SK-N-SH treated with all-trans-retinoic acid at 6 μM for 48 hours (cell line): ENCODE measurements around the gene HMGB2.

Source experiments
- ARNTL ChIP-seq: fragments of 450-650 bp; formaldehyde crosslinking; IDR thresholded peaks from 2 replicates; pipeline ENCODE4 v1.5.0; 2020; ENCODE audit warnings: low read depth, mild to moderate bottlenecking, moderate library complexity, borderline replicate concordance
- CREB5 ChIP-seq: fragments of 250-450 bp; sonication (Bioruptor Pico); IDR thresholded peaks from 2 replicates; pipeline ENCODE4 v1.5.1; 2020; ENCODE audit warnings: low read depth, mild to moderate bottlenecking, moderate library complexity
- CSDC2 ChIP-seq: fragments of 250-450 bp; sonication (Bioruptor Pico); IDR thresholded peaks from 2 replicates; pipeline ENCODE4 v1.5.0; 2020; ENCODE audit warnings: mild to moderate bottlenecking, moderate library complexity
- CSRNP3 ChIP-seq: fragments of 250-450 bp; sonication (Bioruptor Pico); IDR thresholded peaks from 2 replicates; pipeline ENCODE4 v1.5.1; 2021; ENCODE audit warnings: mild to moderate bottlenecking, moderate library complexity
- PATZ1 ChIP-seq: fragments of 250-450 bp; sonication (Bioruptor Pico); IDR thresholded peaks from 2 replicates; pipeline ENCODE4 v1.8.0; 2020; ENCODE audit warnings: mild to moderate bottlenecking, moderate library complexity, borderline replicate concordance
- PPARA ChIP-seq: fragments of 250-450 bp; sonication (Bioruptor Pico); IDR thresholded peaks from 2 replicates; pipeline ENCODE4 v1.5.0; 2020; ENCODE audit warnings: mild to moderate bottlenecking, borderline replicate concordance
- SNAI2 ChIP-seq: fragments of 250-450 bp; sonication (Bioruptor Pico); IDR thresholded peaks from 2 replicates; pipeline ENCODE4 v1.5.0; 2020; ENCODE audit warnings: mild to moderate bottlenecking, moderate library complexity
- TCF4 ChIP-seq: fragments of 250-450 bp; sonication (Bioruptor Pico); IDR thresholded peaks from 2 replicates; pipeline ENCODE4 v1.8.0; 2021; ENCODE audit warnings: mild to moderate bottlenecking, moderate library complexity, borderline replicate concordance
- TOX ChIP-seq: fragments of 250-450 bp; sonication (Bioruptor Pico); IDR thresholded peaks from 2 replicates; pipeline ENCODE4 v1.8.0; 2021; ENCODE audit warnings: mild to moderate bottlenecking, moderate library complexity, borderline replicate concordance
- TSHZ2 ChIP-seq: fragments of 250-450 bp; sonication (Bioruptor Pico); IDR thresholded peaks from 2 replicates; pipeline ENCODE4 v1.5.0; 2020; ENCODE audit warnings: mild to moderate bottlenecking, moderate library complexity
- ZNF70 ChIP-seq: fragments of 450-650 bp; formaldehyde crosslinking; IDR thresholded peaks from 2 replicates; pipeline ENCODE4 v1.5.0; 2020; ENCODE audit warnings: mild to moderate bottlenecking, moderate library complexity

- TF ChIP-seq ARNTL (CRISPR knock-in tag): no peak
- TF ChIP-seq PATZ1 (CRISPR knock-in tag): no peak
- TF ChIP-seq CSDC2 (CRISPR knock-in tag): no peak
- TF ChIP-seq PPARA (CRISPR knock-in tag): no peak
- no peak for TF ChIP-seq CSRNP3 (CRISPR knock-in tag)
- no peak for TF ChIP-seq TOX (CRISPR knock-in tag)
- no peak for TF ChIP-seq SNAI2 (CRISPR knock-in tag)
- TF ChIP-seq TSHZ2: no peak
- TF ChIP-seq ZNF70 (CRISPR knock-in tag): no peak
- no peak for TF ChIP-seq TCF4 (CRISPR knock-in tag)
- no peak for TF ChIP-seq CREB5
These were observed 18.1 kb downstream of the HMGB2 start for GRCh38 chr4:173316060-173316459.
